Activated CD8-positive, alpha-beta memory T cell treated with anti-CD3 and anti-CD28 coated beads, Interleukin-2, amount 50 U/mL, for 1 hour (primary cell): Measurements from ENCODE around the gene HS3ST4.

Experiments
- DNase-seq: peaks from one replicate; pipeline ENCODE4 v3.0.0-alpha.2; 2020; ENCODE audit errors: extremely low read depth

The HS3ST4 gene

DNA sequence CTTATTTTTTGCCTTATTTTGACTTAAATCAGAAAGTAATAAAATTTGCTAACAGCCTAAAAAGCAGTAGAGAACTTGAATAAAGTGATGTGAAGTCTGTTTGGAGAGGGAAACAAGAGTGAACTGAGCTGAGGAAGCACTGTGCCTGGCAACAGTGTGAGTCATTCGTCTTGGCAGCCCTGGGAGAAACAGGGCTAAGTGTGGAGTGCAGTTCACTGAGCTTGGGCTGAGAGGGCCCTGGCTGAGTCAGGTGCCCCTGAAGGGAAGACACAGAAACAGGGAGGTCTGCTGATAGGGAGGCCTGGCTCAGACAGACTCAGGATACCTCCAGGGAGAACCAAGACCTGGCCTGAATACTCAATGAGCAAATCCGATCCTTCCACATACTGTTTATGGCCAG lies 132.1 kb downstream of the HS3ST4 start:
- DNase-seq = no peak

DNA sequence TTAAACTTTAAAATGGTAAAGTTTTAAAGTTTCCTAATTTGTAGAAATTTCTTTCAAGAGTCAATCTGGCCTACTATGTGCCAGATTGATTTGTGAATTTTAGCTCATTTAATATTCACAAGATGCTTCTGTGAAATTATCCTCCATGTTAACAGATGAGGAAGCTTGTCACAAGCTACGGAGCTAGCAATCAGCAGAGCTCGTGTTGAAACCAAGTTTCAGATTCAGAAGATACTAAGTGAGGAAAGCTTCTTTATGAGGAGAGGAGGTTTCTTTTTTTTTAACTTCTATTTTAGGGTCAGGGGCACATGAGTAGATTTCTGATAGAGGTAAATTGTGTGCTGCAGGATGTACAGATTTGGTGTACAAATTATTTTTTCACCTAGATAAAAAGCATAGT lies 135.9 kb downstream of the HS3ST4 start:
- no peak for DNase-seq

DNA sequence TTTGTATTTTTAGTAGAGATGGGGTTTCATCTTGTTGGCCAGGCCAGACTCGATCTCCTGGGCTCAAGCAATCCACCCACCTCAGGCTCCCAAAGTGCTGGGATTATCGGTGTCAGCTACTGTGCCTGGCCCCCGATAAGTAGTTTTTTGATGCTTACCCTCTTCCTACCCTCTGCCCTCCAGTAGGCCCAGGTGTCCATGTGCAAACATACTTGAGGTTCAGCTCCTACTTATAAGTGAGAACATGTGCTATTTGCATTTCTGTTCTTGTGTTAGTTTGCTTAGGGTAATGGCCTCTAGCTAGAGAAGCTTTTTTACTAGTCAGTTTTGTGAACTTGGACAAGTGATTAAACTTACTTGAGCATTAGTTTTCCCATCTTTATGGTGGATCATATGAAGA lies 136.8 kb downstream of the HS3ST4 start:
- no peak for DNase-seq

DNA sequence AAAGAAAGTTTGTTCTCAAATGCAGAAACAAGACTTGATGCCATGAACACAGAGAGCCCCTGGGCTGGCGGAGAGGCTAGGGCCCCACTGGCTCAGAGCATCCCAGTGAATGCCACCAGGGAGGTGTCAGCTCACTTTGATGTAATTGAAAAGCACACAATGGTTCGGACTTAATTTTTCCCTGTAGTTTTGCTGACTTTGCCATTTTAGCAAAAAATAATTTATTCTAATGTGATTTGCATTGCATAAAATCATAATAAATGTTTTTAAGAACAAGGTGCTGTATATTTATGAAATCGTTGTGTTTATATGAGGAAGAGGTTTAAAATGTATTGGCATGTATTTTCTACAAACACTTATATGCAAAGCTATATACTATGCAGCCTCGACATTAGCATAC lies 140.5 kb downstream of the HS3ST4 start:
- no peak for DNase-seq

DNA sequence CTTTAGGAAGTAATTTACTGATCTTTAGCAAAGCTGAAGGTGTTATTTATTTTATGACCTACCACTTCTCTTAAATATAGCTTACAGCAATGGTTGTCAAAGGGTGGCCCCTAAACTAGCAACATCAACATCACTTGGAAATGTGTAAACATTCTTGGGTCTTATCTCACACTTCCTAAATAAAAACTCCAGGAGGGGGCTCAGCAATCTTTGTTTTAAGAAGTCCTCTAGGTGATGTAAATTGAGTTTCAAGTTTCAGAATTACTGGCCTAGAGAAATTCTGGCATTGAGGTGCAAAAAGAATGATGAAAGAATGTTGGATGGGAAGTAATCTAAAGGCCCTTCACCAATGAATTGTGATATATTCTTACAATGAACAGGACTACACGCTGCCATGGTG lies 142.3 kb downstream of the HS3ST4 start:
- no peak for DNase-seq

DNA sequence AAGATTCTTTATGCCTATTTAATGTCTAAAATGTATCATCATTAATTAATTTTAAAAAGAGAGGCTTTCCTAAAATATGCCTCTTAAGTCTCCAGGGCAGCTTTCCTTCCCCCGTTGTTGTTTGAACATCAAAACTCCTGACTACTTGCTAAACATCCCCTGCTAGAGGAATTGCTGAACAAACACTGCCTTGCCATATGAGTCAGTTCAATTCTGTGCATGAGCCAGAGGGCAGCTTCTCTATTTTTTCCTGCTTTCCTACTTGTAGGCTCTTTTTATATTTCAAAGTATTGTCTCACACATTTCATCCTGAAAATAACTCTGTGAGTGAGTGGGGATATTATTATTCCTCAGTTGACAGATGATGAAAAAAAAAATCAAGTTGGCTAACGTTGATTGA lies 143.4 kb downstream of the HS3ST4 start:
- no peak for DNase-seq

DNA sequence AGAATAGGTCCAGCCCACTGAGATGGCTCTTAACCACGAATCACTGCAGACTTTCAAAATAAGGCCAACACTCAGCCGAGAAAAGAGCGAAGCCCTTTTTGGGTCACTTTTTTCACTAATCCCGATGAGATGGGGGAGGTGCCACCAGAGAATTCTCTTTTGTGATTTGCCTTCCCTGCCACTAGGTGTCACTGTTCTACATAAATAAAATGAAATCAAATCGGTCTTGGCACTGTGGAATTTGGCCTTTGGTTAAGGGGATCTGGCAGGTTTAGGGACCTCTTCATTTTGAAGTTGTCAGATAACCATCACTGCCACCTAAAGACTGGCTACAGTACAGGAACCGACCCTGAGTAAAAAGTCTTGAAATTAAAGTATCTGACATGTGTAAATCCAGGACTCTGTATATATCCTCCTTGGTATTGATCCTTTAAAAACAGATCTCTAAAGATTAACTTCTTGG lies 147.0 kb downstream of the HS3ST4 start:
- no peak for DNase-seq

DNA sequence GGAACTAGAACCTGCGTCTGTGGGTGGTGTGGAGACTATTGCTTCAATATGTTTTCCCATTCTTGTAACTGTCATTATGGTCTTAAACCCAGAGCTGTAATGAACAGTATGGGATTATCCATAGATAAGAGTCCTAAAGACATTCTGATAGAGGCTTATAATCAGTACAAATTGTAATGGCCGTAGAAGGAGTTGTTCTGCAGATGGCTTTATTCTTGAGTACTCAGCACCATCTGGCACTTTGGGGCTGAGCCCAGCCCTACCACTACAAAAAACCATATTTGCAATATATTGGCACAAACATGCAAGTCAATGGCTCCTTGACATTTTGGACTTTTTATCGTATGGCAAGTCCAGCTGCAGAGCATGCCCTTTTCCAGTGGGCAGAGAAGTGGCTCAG lies 150.0 kb downstream of the HS3ST4 start:
- DNase-seq = no peak

DNA sequence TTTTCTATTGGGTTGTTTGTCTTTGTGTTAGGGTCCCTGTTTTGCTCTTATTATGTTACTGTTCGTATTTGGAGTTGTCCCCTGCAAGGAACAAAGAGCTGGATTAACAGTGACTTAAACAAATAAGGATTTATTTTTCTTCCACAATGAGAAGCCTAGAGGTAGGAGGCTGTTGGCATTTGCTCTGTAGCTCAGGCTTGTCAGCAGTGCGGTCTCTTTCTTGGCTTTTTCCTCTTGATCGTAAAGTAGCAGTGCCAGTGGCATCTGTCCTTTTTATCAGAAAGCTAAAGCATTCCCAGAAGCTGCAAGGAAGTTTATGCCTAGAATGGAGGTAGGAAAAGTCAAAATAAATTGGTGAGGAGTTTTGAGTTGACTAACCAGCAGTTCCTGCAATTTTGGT lies 154.1 kb downstream of the HS3ST4 start:
- DNase-seq = no peak

DNA sequence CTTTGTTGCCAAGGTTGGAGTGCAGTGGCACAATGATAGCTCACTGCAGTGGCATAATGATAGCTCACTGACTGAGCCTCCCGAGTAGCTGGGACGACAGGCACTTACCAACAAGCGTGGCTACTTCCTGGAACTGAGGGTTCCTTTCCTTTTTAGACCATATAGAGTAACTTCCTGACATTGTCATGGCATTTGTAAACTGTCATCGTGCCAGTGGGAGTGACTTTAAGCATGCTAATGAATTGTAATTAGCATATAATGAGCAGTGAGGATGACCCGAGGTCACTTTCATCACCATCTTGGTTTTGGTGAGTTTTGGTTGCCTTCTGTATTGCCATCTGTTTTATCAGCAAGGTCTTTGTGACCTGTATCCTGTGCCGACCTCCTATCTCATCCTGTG lies 162.4 kb downstream of the HS3ST4 start:
- no peak for DNase-seq

DNA sequence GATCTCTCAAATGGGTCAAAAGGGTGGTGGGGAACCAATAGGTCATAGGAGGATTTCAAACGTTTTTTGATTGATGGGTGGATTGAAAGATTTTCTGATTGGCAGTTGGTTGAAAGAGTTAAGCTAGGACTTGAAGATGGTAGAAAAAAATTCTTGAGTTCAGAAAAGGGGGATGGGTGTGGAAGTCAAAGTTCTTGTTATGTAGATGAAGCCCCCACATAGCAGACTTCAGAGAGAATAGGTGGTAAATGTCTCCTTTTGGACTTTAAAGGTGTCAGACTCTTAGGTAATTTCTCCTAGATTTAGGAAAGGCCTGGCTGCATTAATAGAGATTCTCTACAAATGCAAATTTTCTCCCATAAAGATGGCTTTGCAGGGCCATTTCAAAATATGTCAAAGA lies 163.3 kb downstream of the HS3ST4 start:
- DNase-seq = no peak

DNA sequence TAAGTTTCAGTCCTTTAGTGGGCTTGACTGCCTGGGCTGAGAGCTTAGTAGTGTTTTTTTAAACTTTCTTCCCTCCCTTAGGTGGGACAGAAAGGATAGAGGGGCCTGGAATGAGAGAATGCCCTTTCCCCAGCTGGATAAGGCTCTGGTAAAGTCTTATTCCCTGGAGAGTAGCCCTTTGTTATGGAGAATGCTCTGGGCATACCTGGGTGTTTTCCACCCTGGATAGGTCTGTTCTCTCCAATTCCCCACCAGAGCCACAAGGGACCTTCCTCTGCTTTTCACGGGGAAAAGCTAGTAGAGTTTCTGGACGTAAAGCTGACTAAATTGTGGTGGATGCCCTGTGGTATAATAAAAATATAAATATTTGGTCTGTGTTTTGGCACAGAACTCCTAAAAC lies 164.1 kb downstream of the HS3ST4 start:
- no peak for DNase-seq

DNA sequence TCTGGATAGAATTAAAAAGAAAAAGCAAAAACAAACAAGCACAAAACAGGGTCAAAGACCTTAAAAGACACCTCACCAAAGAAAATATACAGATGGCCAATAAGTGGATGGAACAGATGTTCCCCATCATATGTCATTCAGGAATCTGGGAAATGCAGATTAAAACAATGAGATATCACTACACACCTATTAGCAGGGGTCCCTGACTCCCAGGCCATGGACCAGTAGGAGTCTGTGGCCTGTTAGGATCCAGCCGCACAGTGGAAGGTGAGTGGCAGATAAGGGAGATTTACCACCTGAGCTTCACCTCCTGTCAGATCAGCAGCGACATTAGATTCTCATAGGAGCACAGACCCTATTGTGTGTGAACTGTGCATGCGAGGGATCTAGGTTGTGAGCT lies 167.9 kb downstream of the HS3ST4 start:
- no peak for DNase-seq

DNA sequence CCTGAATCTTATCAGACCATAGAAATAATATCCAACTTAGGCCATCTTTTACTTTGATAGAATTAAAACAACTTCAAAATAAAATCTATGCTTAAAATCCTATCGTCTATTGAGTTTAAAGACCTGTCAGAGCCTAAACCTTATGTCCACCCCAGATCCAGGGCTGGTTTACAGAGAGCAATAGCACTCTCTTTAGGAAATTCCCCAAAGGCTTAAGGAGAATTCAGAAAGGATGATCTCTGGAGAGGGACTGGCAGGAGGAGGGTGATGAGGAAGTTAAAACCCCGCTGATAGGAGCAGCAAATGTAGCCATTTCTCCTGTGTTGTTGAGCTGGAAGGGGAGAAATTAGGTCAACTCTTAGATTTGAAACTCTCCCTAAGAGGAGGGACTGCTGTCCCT lies 175.3 kb downstream of the HS3ST4 start:
- no peak for DNase-seq

DNA sequence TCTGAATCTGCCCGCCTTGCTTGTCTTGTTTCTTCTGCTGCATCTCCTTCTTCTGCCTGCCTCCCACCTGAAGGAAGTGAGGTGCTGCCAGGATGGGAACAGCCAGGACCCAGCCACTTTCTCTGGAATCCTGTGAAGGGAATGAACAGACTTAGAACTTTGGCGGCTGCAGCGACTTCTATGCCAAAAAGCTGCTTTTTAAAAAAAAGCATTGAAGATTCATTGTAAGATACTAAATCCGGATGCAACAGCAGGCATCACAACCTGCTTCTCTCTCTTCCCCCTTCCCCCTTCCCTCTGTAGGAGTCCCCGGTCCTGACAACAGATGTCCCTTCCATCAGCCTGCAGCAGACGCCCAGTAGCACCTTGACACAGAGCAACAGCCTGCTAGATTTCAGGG lies 176.3 kb downstream of the HS3ST4 start:
- no peak for DNase-seq

DNA sequence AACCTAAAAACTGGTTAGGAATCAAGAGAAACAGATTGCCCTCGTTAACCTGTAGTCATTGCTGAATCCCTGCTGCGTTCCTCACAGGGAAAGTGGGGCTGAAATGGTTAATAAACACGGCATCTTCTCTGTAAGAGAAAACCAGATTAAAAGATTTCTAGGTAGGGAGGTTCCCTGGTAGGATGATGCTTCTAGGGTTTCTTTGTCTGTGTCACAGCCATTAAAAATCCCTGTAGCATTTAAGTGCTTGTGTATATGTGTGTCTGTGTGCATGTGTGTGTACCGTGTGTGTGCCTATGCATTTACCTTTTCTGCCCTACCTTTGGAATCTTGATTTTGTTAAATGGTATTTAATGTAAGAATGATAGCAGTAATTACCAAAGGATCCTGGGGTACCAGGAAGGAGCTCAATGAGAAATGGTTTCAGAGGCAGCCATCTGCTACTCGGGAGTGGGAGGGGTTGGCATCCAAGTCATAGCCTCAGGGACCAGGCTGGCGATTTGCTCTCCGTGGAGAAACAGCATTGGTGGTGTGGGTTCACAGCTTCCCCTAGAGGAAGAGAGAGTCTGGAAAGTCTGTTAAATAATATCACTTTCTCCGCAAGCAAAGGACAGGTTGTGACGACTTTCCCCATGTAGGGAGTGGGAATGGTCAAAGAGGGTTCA lies 177.1 kb downstream of the HS3ST4 start:
- no peak for DNase-seq

DNA sequence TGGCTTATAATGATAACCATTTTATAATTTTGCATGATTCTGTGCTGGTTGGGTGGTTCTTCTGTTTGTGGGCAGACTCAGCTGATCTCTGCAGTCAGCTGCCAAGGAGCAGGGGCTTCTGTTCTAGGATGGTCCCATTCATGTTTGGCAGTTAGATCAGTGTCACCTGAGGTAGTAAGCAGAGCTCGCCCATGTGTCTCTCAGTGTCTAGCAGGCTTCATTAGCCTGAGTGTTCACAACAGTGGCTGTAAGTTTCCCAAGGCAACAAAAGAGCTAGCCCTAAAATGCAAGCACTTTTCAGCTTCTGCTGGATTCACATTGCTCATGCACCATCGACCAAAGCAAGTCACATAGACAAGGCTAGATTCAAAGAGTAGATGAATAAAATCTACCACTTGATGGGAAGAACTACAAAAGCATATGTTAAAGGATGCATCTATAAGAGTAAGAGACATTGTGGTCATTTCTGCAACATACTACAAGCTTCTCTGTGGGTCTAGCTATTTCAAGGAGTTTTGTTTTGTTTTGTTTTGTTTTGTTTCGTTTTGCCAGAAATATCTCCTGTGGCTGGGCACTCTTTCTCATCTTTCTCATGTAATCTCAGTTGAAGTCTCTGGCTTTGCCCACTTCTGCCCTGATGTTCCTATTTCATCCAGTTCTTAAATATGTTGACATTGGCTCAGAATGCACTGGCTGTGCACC lies 180.8 kb downstream of the HS3ST4 start:
- no peak for DNase-seq

DNA sequence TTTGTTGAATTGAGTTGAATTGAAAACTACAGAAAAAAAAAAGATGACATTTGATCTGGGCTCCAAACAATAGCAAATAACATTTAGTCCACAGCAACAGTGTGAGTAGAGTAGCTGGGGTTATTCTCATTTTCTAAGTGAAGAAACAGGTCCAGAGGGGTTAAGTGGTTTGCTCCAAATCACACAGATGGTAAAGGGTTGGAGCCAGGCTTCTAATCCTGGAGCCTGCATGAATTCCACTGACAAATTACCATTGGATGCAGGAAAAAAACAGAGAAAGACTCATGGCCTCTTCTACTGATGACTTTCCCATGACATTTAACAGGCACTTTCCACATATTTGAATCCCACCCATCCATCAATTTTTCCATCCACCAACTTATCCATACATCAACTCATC lies 182.4 kb downstream of the HS3ST4 start:
- no peak for DNase-seq

DNA sequence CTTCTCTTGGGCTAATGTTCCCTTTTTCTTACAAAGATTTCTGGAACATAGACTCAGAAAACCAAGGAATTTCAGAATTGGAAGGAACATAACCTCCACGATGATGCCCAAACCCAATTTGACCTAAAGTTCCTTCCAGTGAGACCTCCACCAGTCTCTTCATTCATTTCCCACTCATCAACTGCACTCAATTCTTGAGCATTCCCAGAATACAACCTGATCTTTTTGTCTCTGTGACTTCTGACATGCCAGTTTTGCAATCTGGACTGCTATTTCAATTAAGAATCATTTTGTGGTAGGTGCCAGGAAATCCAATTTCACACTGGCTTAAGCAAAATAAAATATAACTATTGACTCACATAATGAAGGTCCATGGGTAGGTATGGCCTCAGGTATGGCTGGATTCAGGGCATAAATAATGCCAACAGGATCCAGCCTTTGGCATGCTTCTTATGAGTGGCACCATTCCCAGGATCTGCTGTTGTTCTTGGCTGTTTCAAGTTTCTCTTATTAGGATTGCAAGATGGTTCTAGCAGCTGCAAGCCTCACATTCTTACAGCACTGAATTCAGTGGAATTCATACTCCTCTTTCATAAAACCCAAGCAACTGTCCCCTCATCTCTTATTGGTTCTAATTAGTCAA lies 184.3 kb downstream of the HS3ST4 start:
- no peak for DNase-seq

DNA sequence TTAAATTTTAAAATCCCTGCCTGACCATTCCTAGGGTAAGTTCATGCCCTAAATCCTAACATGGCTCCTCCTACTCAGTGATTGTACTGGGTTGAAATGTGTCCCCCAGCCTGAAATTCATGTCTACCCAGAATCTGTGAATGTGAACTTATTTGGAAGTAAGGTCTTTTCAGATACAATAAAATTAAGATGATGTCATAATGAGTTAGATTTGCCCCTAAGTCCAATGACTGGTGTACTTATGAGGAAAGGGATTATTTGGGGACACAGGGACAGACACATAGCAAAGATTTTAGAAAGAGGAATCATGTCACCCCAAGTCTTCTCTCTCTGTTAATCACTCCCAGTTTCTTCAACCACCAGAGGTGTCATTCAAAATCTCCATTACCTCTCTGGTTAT lies 185.3 kb downstream of the HS3ST4 start:
- DNase-seq = no peak

DNA sequence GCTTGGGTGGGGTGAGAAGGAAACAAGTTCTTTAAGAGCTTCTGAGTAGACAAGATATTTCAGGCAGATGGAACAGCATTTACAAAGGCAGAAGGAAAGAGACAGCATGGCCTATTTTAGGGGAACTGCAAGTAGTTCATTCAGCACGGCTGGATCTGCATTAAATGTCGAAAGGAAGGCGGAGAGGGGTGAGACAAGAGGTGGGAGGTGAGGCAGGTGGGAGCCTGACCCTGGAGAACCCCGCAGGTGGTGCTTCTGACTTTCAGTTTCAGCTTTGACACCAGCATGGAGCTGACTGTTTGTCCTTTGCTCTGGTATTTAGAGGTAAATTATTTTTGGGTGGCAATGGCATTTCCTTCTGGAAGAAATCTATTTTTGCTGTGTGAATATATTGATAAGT lies 194.8 kb downstream of the HS3ST4 start:
- DNase-seq = no peak

DNA sequence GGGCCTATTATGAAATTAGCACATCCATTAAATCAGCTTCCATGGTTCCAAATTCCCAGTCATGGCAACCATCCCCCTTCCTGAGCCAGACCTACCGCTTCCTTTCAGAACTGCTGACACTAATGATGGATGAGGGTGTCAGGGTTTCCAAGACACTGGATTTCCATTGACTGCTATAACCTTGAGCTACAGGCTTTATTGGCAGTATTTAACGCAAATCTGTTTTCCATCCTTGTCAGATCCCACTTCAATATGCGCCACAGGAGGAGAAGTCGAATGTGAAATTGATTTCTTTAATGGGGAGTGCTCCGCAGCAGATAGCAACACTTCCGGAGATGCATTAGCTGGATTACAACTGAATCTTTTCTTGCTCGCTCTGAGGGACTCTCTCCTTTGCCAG lies 197.1 kb downstream of the HS3ST4 start:
- no peak for DNase-seq

DNA sequence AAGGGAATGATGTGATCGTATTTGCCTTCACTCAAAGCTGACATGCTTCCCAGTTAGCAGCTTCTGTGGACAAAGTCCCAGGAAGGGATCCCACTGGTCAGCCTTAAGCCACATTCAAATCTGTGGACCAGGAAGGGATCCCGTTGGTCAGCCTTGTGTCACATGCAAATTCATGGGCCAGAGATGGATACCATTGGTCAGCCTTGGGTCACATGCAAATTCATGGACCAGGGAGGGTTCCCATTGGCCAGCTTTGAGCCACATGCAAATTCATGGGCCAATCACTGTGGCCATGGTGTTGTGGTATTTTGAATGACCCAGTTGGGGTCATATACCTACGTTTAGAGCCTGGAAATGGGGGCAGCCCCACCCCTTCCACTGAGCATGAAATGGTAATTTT lies 201.6 kb downstream of the HS3ST4 start:
- no peak for DNase-seq
